GM18502 (cell line): ENCODE results near the gene SENP2.
"Not testable (repeated sequence)": the region's sequence is repeated elsewhere in the genome, so short reads cannot be mapped to it uniquely, and the experiment has no call there.

Experiments
- ATAC-seq: cut with Tn5 transposase; IDR thresholded peaks from one replicate; pipeline ENCODE4 v1.9.1; 2021; ENCODE audit warnings: mild to moderate bottlenecking; ENCODE audit not compliant: unreplicated experiment, poor library complexity

The SENP2 gene

DNA sequence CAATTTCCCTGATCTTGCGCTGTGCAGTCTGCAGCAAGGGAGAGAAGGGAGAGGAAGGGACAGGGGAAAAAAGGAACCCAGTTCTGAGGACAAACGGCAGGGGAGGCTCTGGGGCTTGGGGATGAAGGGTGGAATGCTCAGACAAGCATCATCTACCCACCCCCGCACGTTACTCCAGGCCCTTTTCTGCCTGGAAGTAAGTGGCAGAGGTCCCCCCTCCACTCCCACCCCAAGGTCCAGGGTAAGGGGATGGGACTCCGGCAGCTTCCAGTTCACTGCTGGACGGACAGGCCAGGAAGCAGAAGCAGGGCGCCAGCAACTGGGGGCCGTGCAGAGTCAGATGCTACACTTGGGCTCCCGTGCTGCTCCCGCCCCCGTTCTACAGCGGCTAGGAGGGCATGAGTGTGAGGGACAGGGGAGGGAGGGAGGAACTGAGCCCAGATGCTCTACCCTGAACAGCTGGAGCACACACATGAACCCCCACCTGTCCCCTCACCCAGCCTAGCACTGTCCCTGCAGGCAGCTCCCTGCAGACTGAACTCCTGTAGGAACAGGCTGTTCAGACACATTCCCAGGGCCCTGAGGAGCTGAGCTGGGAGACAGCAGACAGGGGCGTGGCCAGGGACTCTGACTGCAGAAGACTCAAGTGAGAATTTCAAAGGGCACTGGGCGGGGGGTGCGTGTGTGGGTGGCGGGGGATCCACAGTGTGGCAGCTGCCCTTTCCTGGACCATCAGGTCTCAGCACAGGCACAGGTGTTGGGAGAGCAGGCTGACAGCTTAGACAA lies 59.7 kb downstream of the SENP2 start:
- ATAC-seq, result no peak

DNA sequence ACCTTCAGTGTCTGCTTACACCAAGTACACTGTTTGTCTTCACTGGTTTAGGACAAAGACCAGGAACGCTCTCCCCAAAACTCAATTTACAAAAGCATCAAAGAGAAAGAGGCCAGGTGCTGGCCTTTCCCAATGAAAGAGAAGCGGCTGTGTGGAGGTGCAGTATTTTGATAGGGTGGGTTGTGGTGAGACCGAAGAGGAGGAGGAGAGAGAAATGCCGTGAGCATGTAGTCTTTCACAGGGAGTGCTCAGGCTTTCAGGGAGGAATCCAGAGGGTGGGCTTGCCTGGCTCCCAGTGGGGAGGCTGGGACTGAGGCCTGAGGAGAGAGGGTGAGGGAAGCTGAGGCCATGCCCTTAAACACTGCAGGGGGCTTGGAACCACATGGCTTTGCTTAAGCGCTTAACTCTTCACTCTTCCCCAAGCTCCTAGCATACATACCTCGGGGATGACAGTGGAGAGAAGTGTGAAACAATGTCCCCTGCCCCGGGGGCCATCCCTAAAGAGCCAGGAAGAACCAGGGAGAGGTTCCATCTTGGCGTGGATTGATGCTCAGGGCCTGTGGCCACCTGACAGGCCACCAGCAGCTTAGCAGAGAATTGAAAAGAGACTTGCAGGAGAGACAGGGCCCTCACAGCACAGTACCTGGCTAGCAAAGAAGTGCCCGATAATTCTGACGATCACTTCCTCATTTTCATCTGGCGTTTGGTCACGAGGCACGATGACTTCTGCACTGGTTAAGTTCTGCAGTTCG lies 60.5 kb downstream of the SENP2 start:
- peak; percentile 54 for ATAC-seq

DNA sequence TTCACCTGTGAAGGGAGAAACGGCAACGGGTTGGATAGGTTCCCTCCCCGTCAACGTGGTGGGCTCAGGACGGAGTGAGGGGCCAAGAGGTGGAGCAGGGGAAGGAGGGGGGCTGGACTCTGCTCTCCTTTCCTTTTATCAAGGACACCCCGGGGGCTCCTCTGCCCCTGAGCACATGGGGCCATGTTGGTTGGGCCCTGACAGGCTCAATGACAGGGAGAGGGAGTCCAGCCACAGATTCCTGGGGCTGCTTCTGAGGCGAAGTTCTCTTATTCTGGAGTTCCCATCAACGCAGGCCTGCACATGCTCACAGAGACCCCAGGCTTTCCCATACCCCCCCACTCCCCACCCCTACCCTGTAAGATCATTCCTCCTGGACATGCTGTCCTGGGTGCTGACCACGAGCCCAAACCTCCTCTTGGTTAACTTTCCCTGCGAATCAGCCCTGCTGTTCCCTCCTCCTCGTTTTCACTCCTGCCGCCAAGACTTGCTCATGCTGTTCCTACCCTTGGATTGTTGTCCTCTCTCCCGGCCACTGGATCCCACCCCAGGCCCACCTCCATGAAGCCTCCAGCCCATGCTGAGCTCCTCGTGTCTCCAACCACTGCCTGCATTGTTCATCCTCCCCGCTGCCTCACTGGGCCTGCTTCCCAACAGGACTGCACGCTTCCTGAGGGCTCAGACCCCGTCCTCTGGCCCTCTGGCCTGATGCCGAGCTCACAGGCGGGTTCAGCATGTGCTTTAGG lies 61.2 kb downstream of the SENP2 start:
- ATAC-seq, result no peak

DNA sequence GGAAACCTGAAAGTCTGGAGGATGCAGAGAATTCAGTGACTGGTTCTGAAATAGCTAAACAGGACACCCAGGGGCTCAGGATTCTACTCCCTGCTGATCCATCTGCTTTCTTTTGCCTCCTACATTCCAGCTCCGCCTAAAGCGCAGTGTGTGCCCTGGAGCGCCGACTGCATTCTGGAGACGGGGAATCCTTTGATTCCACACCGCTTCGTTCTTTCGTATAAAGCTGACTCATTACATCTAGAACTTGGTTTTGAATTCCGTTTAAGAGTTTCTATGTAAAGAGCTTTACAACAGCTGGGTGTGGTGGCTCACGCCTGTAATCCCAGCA lies 61.8 kb downstream of the SENP2 start:
- no peak for ATAC-seq

DNA sequence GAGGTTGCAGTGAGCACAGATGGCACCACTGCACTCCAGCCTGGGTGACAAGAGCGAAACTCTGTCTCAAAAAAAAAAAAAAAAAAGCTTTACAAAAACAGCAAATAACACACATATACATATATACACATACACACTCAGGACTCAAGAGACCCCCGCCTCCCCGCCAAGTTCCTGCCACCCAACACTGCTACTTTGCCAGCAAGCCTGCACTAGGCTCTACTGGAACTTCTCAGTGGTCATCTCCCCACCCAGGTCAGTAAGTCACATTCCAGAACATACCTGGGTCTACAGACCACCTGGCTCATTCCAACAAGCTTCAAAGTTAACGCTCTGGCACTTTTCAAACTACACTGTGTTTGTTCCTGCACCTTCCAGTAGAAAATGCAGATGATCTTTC lies 62.3 kb downstream of the SENP2 start:
- no peak for ATAC-seq

DNA sequence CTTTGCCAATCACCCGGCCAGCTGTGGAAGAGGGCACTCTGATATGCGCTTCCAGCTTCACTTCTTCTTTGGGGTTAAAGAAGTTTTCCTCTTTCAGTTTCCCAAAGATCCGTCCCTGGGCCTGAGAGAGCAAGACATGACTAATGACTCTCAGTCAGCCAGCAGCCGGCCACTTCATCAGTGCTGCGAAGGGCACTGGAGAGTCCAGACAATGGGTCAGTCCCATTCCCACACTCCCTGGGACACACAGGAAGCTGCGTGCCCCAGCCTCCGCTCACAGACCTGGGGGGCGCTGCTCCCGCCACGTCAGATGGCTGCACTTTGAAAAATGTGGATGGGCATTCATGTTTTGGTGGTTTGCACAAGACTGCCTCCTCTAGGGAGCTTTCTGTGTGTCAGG lies 63.3 kb downstream of the SENP2 start:
- no peak for ATAC-seq

DNA sequence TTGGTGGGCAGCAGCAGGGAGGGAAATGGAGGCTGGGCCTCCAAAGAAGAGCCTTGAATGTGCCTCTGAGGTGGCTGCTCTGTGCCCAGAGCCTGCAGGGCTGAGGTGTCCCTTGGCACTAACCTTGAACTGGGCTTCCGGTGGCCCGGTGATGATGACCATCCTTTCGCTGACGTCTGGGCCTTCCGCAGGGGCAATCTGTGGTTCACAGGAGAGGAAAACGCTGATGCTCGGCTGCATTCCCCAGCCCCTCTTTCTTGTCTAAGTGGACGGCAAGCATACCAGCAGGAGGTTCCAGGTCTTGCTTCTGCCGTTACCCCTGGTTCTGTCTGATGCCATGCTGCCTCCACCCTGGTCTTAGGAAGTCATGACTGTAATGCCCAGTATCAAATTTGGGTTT lies 65.9 kb downstream of the SENP2 start:
- no peak for ATAC-seq

DNA sequence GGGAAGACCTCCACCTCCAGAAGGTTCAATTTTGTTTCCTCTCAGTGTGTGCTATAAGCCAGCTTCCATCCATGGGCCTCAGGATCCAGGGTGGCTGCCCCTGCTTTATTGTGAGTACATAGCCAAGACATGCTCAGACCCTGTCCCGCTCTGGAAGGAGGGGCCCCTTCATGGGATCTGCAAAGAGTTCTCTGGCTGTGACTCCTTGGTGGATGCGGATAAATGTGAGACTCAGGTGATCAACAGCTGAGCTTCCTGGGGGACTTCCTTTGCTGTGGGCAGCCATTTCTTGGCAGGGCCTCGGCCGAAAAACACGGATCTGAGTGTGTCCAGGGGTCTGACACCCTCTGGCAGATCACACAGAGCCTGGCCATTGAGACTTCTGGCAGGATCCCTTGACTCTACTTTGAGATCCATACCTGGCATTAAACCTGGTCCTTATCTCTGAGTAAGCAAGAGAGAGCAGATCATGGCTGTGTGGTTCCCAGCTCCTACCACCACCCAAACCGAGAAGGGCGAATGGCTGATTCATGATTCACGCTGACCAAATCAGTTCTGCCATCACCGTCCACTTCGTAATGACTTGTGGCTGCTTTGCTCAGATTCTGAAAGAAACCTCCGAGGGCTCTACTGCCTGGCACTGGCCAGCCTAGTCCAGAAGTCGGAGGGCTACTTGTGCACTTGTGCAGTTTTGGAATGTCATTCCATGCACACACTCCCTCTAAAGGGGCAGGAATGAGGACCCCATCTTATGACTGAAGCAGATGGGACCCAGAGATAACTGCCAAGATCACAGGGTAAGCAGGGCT lies 68.1 kb downstream of the SENP2 start:
- no peak for ATAC-seq

DNA sequence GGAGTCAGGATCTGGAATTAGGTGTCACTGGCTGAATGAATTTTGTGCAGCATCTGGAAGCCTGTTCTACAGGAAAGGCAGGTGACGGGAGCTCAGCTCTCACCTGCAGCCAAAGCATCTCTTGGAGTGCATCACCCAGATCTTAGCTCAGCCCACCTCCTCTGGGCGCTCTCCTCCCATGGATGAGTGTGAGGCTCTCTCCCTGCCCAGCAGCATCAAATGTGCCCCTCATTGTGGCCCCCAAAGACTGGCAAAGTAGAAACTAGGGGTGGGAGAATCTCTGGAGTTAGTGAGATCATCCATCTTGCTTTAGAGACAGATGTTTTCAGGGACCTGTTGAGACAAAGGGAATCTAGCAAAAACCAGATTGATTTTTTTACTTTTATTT lies 68.7 kb downstream of the SENP2 start:
- ATAC-seq, result no peak

DNA sequence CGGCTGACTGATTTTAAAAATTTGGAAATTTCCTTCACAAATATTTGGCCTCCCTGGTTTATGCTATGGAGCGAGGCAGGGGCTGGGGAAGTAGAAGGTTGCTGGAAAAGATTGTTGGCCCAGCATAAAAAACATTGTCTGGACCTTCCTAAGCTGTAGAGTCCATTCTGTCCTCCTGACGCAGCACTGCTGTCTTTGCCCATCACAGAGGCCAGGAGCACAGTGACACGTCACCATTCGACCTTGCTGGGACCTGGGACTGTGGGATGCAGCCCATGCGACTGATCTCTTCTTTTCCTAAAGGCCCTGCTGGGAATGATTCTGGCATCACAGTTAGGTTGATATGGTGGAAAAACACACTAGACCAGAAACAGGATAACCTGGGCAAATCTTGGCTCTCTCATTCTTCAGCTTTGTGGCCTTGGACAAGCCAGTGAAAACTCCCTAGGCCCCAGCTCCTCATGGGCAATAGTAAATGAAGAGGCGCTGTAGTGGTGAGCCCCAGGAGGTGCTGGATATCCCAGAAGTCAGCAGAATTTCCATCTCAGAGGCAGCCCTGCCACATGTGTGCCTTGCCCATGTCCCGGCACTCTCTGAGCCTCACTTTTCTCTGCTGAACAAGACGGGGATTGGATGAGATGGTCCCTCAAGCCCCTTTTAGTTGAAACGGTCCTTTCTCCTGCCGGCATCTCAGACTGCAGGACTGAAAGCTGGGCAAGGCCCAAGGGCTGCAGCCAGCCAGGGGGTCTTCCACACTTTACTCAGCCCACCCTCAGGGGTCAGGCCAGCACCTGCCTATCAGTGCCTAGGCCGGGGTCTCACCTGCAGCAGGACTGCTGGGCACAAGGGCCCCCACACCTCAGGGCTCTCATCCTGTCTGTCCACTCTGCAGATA lies 69.6 kb downstream of the SENP2 start:
- no peak for ATAC-seq

DNA sequence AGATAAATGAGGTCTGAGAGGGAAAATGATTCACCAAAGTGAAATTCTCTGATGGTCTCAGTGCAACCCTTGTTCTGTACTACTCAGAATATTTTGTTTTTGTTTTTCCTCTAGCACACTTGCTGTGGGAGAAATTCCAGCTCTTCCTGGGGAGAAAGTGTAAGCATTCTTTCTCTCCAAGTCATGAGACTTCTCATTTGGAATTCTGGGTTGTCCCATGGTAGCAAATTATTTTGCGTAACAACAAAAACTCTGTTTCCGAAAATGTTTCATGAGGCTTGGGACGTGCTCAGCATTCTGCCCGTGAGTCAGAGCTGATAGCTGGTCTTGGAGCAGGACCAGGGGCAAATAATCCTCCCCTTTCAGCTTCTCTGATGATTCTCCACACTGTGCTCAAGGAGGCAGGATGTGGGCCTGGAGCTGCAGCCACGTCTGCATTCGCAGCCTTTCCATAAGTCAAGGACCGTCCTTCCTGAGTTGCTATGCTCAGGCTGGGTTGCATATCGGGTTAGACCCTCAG lies 70.3 kb downstream of the SENP2 start:
- no peak for ATAC-seq

DNA sequence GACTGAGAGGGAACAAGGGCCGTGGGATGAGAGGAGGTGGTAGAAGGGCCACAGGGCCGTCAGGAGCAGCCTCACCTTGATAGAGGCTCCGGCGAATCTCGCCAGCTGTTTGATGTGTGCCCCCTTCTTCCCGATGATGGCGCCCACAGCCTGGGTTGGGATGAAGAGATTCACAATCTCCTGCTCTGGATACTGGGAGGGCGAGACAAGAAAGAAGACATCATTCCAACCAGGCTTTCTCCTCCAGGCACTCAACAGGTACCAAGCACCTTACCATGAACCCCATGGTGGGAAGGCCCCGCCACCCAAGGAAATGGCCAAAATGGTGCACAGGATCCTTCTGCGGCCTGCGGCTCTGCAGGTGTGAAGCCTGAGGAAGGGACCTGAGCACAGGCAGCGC lies 71.1 kb downstream of the SENP2 start:
- no peak for ATAC-seq

DNA sequence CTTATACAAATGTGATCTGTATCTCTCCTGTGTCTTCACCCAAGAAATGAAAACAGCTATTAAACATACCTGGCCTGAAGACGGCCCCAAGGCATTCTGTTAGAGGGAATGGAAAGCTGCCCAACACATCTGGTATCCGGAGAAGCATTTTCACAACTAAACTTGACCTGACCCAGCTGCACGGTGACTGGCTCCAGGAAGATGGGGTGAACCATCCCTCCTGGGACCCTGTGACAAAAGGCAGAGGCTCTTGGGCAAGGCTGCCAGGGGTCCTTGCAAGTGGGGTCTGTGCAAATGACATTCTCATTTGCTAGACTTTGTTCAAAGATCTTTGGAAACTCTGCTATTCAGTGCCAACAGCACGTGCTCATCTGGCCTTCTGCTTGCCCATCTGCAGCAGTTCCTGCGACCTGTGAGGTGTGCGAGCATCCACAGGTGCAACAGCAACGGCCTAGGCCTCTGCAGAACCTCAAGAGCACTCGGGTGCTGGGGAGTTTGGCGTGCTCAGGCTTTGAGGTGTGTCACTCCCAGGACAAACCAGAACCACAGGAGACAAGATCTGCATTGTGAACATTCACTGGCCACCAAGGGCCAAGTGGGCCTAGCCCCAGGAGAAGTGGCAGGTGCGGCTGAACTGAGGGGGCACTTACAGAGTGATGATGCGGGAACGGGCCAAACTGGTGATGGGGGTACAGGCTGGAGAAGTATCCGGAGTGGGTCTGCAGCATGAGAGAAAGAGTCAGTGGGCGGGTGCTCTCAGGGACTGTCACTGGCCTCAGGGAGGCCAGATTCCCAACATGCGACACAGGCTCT lies 71.8 kb downstream of the SENP2 start:
- no peak for ATAC-seq

DNA sequence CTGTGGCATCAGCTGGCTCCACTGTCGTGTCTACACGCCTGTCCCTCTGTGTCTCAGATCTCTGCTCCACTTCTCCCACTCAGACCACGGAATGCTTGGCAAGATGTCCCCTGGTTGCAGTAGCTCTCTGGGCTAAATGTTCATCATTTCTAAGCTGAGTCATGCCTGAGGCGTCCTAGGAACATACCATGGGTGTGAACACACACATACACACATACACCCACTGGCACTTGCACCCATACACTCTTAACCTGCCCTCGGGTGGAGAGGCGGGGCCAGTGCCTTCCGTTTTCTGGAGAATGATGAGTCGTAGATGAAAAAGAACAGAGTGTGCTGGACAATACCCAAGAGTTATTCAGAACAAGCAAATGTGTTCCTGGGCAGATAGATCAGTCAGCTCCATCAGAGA lies 72.4 kb downstream of the SENP2 start:
- ATAC-seq, result no peak

DNA sequence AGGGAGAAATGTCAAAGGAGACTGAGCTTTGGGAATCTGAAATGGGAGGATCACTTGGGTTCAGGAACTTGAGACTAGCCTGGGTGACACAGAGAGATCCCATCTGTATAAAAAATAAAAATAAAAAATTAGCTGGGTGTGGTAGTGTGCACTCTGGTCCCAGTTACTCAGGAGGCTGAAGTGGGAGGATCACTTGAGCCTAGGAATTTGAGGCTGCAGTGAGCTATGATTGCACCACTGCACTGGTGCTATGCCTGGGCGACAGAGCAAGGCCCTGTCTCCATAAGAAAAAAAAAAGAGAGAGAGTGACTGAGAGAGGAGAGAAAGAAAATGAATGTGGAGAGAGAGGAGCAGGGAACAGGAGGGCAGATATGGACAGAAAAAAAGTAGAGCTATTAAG lies 72.8 kb downstream of the SENP2 start:
- ATAC-seq, result no peak

DNA sequence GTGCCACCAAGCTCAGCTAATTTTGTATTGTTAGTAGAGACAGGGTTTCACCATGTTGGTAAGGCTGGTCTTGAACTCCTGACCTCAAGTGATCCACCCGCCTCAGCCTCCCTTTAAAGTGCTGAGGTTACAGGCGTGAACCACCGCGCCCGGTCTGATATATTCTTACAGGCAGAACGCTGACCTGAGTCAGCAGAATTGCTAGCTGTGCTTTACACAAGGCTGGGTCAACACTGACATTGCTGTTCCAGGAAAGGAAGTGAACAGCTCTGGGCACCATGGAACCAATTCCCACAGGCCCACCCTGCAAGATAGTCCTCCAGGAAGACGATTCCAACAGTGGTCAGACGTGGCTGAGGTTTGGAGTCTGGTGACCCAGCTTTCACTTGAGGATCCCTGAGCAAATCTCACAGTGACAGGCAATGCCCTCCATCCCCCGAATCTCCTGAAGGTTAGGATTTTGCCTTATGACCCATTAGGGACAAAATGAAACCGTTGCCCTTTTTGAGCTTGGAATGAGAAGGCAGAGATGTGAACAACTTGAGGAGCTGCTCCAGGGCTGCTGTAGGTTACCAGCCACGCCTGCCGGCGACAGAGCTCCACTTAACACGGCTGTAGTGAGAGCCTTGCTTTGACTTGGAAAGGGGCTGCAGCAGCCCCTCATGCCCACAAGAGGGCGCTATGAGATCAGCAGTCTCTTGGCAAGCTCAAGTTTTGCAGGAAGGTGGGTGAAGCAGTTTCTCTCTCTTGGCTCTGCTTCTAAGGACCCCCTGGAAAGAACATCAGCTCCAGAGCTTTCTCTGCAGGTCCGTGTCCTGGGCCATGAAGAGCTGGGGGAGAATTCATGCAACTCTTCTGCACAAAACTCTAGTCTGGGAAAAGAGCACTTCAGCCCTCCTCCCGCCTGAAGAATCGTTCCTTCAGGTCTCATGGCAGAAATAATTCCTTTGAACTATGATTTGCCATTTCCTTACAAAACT lies 74.1 kb downstream of the SENP2 start:
- peak; percentile 65 for ATAC-seq

DNA sequence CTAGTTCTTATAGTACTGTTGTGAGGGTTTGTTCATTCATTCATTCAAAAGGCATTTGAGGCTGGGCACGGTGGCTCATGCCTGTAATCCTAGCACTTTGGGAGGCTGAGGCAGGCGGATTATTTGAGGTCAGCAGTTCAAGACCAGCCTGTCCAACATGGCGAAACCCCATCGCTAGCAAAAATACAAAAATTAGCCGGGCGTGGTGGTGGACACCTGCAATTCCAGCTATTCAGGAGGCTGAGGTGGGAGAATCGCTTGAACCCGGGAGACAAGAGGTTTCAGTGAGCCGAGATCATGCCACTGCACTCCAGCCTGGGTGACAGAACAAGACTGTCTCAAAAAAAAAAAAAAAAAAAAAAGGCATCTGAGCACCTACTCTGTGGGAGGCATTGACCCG lies 75.2 kb downstream of the SENP2 start:
- not testable (repeated sequence) for ATAC-seq
